Measurements from ENCODE around the gene RASSF4.

The RASSF4 gene

GRCh38 chr10:44948642-44949041 is 11.0 kb upstream of the RASSF4 start:
- DNase-seq: no peak

GRCh38 chr10:44949127-44949802 is 10.3 kb upstream of the RASSF4 start:
- no peak for DNase-seq

GRCh38 chr10:44949915-44950314 is 9.7 kb upstream of the RASSF4 start:
- no peak for DNase-seq

GRCh38 chr10:44950326-44951225 is 9.0 kb upstream of the RASSF4 start:
- no peak for DNase-seq

GRCh38 chr10:44951576-44952226 is 7.9 kb upstream of the RASSF4 start:
- DNase-seq: no peak

GRCh38 chr10:44952779-44953231 is 6.8 kb upstream of the RASSF4 start:
- DNase-seq: no peak

- no peak for DNase-seq
Measured at GRCh38 chr10:44954042-44954441, 5.6 kb upstream of the RASSF4 start.

GRCh38 chr10:44954962-44955361 is 4.6 kb upstream of the RASSF4 start:
- DNase-seq: no peak

GRCh38 chr10:44955413-44956070 is 4.1 kb upstream of the RASSF4 start:
- no peak for DNase-seq

- DNase-seq: no peak
Measured at GRCh38 chr10:44956226-44956625, 3.4 kb upstream of the RASSF4 start.

- no peak for DNase-seq
Measured at GRCh38 chr10:44956717-44957706, 2.6 kb upstream of the RASSF4 start.

- DNase-seq: no peak
Measured at GRCh38 chr10:44958196-44958897, 1.3 kb upstream of the RASSF4 start.

GRCh38 chr10:44958898-44959246 is 730 bp upstream of the RASSF4 start:
- DNase-seq: no peak

- no peak for DNase-seq
Measured at GRCh38 chr10:44960088-44960460, 472 bp downstream of the RASSF4 start.

- DNase-seq: no peak
Measured at GRCh38 chr10:44960482-44961229, 1.1 kb downstream of the RASSF4 start.

GRCh38 chr10:44961230-44961571 is 1.6 kb downstream of the RASSF4 start:
- DNase-seq: no peak

- no peak for DNase-seq
Measured at GRCh38 chr10:44961931-44962750, 2.5 kb downstream of the RASSF4 start.

GRCh38 chr10:44962870-44963738 is 3.5 kb downstream of the RASSF4 start:
- no peak for DNase-seq
